Thyroid gland (tissue), 4 donors: Measurements from ENCODE around the gene ITGA1.

Experiments
- POLR2A ChIP-seq, 2 donors: fragments of 450-650 bp; IDR thresholded peaks; one replicate each; pipeline ENCODE4 v1.6.1; 2017; ENCODE audit warnings: antibody characterized with exemption in 2 of 2, mild to moderate bottlenecking in 2 of 2, moderate library complexity in 1 of 2
- TF ChIP-seq, protein P1 (sequence below), 6 experiments: fragments of 200-600 bp in 3 of 6; fragments of 450-650 bp in 3 of 6; sonication (generic) in 3 of 6; IDR thresholded peaks; one replicate each; pipeline ENCODE4 v1.5.1; 2016 to 2019; ENCODE audit warnings: antibody characterized with exemption in 6 of 6, mild to moderate bottlenecking in 2 of 6, inconsistent platforms in 1 of 6, moderate library complexity in 1 of 6

DNA sequence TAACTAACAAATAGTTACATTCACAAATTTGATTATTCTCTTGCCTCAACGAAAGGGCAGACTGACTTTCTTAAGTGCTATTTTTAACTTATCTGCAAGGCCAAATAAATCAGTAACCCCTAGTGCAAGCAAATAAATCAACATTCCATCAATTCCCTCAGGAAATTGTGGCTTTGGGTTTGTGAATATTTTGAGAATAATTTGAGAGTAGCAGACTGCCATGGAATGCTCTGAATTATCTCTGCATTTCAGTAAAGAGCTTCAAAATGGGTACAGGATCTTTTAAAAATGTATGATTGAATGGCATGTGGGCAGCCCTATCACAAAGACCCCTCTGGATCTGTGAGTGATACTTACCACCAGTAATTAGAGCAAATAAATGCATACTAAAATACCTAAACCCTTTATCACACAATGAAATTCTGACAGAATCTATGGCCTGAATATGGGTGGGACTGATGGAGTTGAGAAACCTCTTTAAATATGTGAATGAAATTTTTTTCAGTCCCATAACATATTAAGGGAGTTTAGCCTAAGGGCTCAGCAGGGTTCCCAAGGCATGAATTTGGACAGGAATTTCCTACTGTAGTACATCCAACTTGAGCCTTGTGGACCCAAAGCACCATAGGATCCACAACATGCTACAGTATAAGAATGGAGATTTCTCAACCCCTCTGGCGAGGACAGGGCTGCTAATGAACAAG is 109.0 kb downstream of the ITGA1 start:
- TF ChIP-seq POLR2A (IDR thresholded peaks at IDR 0.05): no peak
- TF ChIP-seq, protein P1, sequence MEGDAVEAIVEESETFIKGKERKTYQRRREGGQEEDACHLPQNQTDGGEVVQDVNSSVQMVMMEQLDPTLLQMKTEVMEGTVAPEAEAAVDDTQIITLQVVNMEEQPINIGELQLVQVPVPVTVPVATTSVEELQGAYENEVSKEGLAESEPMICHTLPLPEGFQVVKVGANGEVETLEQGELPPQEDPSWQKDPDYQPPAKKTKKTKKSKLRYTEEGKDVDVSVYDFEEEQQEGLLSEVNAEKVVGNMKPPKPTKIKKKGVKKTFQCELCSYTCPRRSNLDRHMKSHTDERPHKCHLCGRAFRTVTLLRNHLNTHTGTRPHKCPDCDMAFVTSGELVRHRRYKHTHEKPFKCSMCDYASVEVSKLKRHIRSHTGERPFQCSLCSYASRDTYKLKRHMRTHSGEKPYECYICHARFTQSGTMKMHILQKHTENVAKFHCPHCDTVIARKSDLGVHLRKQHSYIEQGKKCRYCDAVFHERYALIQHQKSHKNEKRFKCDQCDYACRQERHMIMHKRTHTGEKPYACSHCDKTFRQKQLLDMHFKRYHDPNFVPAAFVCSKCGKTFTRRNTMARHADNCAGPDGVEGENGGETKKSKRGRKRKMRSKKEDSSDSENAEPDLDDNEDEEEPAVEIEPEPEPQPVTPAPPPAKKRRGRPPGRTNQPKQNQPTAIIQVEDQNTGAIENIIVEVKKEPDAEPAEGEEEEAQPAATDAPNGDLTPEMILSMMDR (IDR thresholded peaks at IDR 0.05): no peak
